ENCODE measurements around the gene RNGTT. TPM values are rescaled to one million over a fixed set of nuclear protein-coding genes. Genes with fewer than 3 reads are reported as not detected.

The RNGTT gene
- total RNA-seq, 1 donor from 2014 or later: 23.3 TPM

DNA sequence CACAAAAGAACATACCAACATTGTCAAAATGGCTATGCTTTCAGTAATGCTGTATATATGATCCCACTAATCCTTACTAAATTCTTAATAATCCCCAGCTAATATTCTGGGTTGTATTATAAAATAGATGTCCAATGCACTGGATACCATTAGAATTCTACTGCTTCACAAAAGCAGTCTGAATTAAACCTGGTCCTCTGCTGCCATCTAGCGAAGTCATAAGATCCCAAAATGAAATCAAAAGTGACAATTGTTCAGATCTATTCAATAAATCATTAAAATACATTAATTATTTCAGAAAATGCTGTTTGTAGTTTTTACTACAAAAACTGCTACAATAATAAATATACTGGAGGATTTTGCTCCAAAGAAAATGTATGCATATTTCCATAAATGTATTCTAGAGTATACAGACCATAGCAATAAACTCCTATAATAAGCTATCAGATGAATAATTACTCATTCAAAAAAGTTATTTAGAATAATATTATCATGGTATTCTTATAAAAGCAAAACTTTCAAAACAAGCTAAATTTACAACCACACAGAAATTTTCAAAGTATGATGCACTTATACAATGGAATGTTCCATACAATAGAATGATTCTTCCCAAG is 92.6 kb downstream of the RNGTT start:
- no peaks in the 10 kb centered on the region for H3K4me1 Mint-ChIP-seq
- H3K27me3 Mint-ChIP-seq (ENCODE audit: low read depth): no peaks in the 10 kb centered on the region
- no peak overlapping the region for H3K4me3 Mint-ChIP-seq
- H3K9me3 Mint-ChIP-seq: no peaks in the 10 kb centered on the region
- peak; percentile 43 for DNase-seq (ENCODE audit: low read depth, low spot score)
- no peaks in the 10 kb centered on the region for H3K36me3 Mint-ChIP-seq (ENCODE audit: low read depth)
- TF ChIP-seq, protein P1, sequence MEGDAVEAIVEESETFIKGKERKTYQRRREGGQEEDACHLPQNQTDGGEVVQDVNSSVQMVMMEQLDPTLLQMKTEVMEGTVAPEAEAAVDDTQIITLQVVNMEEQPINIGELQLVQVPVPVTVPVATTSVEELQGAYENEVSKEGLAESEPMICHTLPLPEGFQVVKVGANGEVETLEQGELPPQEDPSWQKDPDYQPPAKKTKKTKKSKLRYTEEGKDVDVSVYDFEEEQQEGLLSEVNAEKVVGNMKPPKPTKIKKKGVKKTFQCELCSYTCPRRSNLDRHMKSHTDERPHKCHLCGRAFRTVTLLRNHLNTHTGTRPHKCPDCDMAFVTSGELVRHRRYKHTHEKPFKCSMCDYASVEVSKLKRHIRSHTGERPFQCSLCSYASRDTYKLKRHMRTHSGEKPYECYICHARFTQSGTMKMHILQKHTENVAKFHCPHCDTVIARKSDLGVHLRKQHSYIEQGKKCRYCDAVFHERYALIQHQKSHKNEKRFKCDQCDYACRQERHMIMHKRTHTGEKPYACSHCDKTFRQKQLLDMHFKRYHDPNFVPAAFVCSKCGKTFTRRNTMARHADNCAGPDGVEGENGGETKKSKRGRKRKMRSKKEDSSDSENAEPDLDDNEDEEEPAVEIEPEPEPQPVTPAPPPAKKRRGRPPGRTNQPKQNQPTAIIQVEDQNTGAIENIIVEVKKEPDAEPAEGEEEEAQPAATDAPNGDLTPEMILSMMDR (conservative IDR thresholded peaks at IDR 0.05): peak; percentile 88
- no peak overlapping the region for H3K27ac Mint-ChIP-seq (ENCODE audit: unreplicated experiment)

DNA sequence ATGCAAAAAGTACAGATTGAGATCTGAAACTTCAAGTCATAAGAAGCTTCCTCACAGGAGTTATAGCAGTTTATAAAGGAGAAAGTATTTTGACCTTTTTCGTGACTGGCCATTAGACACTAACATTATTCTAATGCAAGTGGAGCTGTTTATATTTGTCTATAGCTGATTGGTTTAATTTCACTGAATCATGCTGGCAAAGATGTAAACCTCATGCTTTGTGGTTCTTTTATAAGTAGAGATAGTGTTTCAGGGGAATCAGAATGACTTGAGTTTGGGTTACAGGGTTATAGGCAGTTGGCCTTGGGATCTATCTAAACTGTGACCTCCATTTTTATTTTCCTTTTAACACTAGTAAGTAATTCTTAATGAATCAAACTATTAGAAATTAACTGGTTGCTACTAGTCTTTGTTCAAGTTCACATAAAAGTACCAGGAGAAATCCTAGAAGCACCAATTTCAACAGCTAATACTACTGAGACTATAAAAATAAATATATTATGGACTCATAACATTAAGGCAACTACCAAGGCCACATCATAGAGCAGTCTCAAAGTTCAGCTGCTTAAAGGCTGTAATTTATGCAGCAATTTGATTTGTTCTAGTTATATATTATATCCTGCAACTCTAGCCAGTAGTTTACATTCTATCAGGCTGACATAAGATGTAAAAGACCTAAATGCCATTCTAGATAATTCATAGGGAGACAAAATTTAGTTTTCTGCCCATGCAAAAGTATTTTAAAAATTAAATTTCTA is 94.0 kb downstream of the RNGTT start:
- Mint-ChIP-seq H3K36me3 (ENCODE audit: low read depth) (no peaks in the 10 kb centered on the region), H3K27me3 (ENCODE audit: low read depth) (no peaks in the 10 kb centered on the region), H3K4me3 (no peak overlapping the region), H3K9me3 (no peaks in the 10 kb centered on the region), H3K4me1 (no peaks in the 10 kb centered on the region), H3K27ac (ENCODE audit: unreplicated experiment) (no peak overlapping the region)
- TF ChIP-seq, protein P1 (conservative IDR thresholded peaks at IDR 0.05): no peak
- DNase-seq (ENCODE audit: low read depth, low spot score): no peak

DNA sequence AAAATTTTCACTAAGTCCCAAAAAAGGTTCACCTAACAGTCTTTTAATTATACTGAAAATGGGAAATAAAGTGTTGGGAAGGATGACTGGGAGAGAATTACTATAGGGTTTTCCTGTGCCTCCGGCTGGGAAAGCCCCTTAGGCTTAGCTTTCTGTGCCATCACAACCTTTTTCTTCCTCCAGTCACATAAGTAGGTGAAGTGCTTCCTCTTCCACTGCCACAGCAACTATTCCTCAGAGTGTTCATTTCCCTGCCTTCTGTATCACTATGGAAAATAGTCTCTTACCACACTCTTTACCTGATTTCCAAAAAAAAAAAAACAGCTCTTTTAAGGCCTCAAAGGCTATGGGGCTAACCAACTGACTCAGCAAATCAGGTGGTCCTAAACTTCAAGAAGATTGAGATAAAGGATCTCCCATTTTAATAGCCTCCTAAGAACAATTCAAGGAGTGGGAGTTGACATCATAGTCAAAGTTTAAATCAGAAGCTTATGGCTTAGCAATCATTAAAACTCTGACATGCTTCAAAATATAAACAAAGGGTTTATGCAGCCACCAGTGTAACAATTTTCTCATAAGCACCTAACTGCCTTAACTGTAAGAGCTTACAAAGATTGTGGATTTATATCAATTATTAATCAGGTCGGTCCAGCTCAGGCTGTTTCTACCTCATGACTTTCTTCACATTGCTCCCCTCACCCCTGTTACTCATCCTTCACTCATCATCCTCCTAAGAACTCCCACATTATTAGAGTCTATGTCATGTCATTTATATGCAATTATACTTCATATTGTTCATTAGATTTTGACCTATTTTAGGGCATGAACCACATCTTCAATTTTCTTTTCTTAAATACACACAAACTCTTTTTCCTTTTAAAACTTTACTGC is 95.3 kb downstream of the RNGTT start:
- DNase-seq (ENCODE audit: low read depth, low spot score): no peak
- H3K27me3 Mint-ChIP-seq (ENCODE audit: low read depth): no peaks in the 10 kb centered on the region
- TF ChIP-seq, protein P1 (conservative IDR thresholded peaks at IDR 0.05): no peak
- H3K27ac Mint-ChIP-seq (ENCODE audit: unreplicated experiment): no peak overlapping the region
- H3K4me3 Mint-ChIP-seq: no peak overlapping the region
- H3K4me1 Mint-ChIP-seq: no peaks in the 10 kb centered on the region
- H3K36me3 Mint-ChIP-seq (ENCODE audit: low read depth): no peaks in the 10 kb centered on the region
- H3K9me3 Mint-ChIP-seq: no peaks in the 10 kb centered on the region

DNA sequence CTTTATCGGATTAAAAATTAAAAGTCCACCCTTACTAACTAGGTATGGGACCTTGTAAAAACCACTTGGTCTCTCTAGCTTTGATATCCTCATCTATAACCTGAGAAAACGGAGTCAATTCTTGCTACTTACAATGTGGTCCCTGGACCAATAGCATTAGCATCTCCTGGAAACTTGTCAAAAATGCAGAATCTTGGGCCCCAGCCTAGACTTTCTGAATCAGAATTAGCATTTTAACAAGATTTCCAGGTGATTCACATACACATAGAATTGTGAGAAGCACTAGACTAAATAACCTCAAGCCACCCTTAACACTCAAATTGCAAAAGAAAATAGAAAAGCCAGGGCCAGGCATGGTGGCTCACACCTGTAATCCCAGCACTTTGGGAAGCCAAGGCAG is 96.6 kb downstream of the RNGTT start:
- TF ChIP-seq, protein P1 (conservative IDR thresholded peaks at IDR 0.05): no peak
- no peaks in the 10 kb centered on the region for H3K27me3 Mint-ChIP-seq (ENCODE audit: low read depth)
- no peak for DNase-seq (ENCODE audit: low read depth, low spot score)
- no peaks in the 10 kb centered on the region for H3K9me3 Mint-ChIP-seq
- H3K27ac Mint-ChIP-seq (ENCODE audit: unreplicated experiment): no peak overlapping the region
- no peaks in the 10 kb centered on the region for H3K4me1 Mint-ChIP-seq
- peaks cover 6% of the 10 kb centered on the region for H3K36me3 Mint-ChIP-seq (ENCODE audit: low read depth)
- H3K4me3 Mint-ChIP-seq: no peak overlapping the region

DNA sequence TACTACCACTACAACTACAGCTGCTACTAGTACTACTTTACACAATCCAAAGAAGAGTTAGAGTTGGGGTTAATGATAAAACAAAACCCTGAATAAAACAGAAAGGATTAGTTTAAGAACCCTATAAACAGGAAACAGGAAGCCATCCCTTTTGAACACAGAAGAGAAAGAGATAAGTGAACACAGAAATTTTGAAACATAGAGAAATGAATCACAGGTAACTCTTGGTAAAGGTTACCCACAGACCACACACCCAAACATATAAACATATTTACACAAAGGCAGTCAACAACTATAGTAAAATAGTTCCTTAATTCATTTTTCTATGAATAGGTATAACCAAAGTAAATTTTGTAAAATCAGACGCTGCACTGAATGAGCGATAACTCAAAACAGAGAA is 98.1 kb downstream of the RNGTT start:
- Mint-ChIP-seq H3K9me3 (no peaks in the 10 kb centered on the region), H3K4me1 (no peaks in the 10 kb centered on the region), H3K27ac (ENCODE audit: unreplicated experiment) (no peak overlapping the region), H3K4me3 (no peak overlapping the region), H3K27me3 (ENCODE audit: low read depth) (no peaks in the 10 kb centered on the region), H3K36me3 (ENCODE audit: low read depth) (peaks cover 6% of the 10 kb centered on the region)
- no peak for DNase-seq (ENCODE audit: low read depth, low spot score)
- TF ChIP-seq, protein P1 (conservative IDR thresholded peaks at IDR 0.05): no peak

Data from neural crest cell (in vitro differentiated cells).